SU-DHL-6 (cell line): ENCODE measurements around the gene PPP1R3D.

Experiments used
- H2AFZ ChIP-seq: fragments of 200-600 bp; sonication (generic); 2 replicates; pipeline ENCODE4 v1.6.1; 2014; ENCODE audit warnings: low read depth, mild to moderate bottlenecking, moderate library complexity, mixed read lengths, antibody characterized with exemption, low read length; ENCODE audit not compliant: severe bottlenecking
- H3F3A ChIP-seq: fragments of 200-600 bp; shearing (Covaris generic); 2 replicates; pipeline ENCODE4 v1.6.0; 2016; ENCODE audit warnings: antibody characterized with exemption, mild to moderate bottlenecking; ENCODE audit not compliant: insufficient read depth
- H3K27ac ChIP-seq: fragments of 200-600 bp; sonication (generic); 2 replicates; pipeline ENCODE4 v1.5.1; 2016; ENCODE audit warnings: low read depth, mild to moderate bottlenecking, low read length, moderate library complexity, mixed read lengths
- H3K27me3 ChIP-seq: fragments of 200-600 bp; sonication (generic), shearing (Covaris generic); 2 replicates; pipeline ENCODE4 v1.6.0; 2014; ENCODE audit warnings: mild to moderate bottlenecking, low read length
- H3K36me3 ChIP-seq: fragments of 200-600 bp; sonication (generic); 2 replicates; pipeline ENCODE4 v1.6.1; 2014; ENCODE audit warnings: mild to moderate bottlenecking, low read length, mixed read lengths
- H3K4me2 ChIP-seq: fragments of 300-600, 200-600 bp; shearing (Covaris generic), sonication (generic); 2 replicates; pipeline ENCODE4 v1.6.0; 2014; ENCODE audit warnings: low read length, low read depth, mild to moderate bottlenecking; ENCODE audit not compliant: poor library complexity, severe bottlenecking
- H3K4me3 ChIP-seq: fragments of 200-600 bp; sonication (generic); 2 replicates; pipeline ENCODE4 v1.5.1; 2014; ENCODE audit warnings: antibody characterized with exemption, low read length, mild to moderate bottlenecking, mixed read lengths; ENCODE audit not compliant: insufficient read depth, poor library complexity, severe bottlenecking
- H3K79me2 ChIP-seq: fragments of 200-600 bp; sonication (generic); 2 replicates; pipeline ENCODE4 v1.6.1; 2014; ENCODE audit warnings: mild to moderate bottlenecking, low read length, moderate library complexity; ENCODE audit not compliant: insufficient read depth
- H3K9ac ChIP-seq: fragments of 200-600 bp; sonication (generic); 2 replicates; pipeline ENCODE4 v1.7.0; 2014; ENCODE audit warnings: mild to moderate bottlenecking, low read length
- H3K9me2 ChIP-seq: fragments of 200-600 bp; sonication (generic); replicated peaks from 2 replicates; pipeline ENCODE4 v1.6.1; 2014; ENCODE audit warnings: low read length; ENCODE audit not compliant: insufficient read depth
- H3K9me3 ChIP-seq: fragments of 200-600 bp; sonication (generic); 2 replicates; pipeline ENCODE4 v1.6.1; 2014; ENCODE audit warnings: low read length, mixed read lengths; ENCODE audit not compliant: insufficient read depth
- H4K20me1 ChIP-seq: fragments of 200-600 bp; sonication (generic); 2 replicates; pipeline ENCODE4 v1.6.1; 2014; ENCODE audit warnings: low read depth, mild to moderate bottlenecking, antibody characterized with exemption, low read length, moderate library complexity, mixed read lengths
- EZH2phosphoT487 ChIP-seq: fragments of 200-600 bp; sonication (generic), shearing (Covaris generic); conservative IDR thresholded peaks from 2 replicates; pipeline ENCODE4 v1.6.1; 2018; ENCODE audit warnings: mild to moderate bottlenecking, antibody characterized with exemption, low read length, moderate library complexity, mixed read lengths
- TF ChIP-seq, protein P1 (sequence below): fragments of 200-600 bp; sonication (generic); IDR thresholded peaks from one replicate; pipeline ENCODE4 v1.5.1; 2017; ENCODE audit warnings: antibody characterized with exemption, mild to moderate bottlenecking, low read length, moderate library complexity; ENCODE audit not compliant: insufficient read depth, poor library complexity, severe bottlenecking

PPP1R3D gene

DNA sequence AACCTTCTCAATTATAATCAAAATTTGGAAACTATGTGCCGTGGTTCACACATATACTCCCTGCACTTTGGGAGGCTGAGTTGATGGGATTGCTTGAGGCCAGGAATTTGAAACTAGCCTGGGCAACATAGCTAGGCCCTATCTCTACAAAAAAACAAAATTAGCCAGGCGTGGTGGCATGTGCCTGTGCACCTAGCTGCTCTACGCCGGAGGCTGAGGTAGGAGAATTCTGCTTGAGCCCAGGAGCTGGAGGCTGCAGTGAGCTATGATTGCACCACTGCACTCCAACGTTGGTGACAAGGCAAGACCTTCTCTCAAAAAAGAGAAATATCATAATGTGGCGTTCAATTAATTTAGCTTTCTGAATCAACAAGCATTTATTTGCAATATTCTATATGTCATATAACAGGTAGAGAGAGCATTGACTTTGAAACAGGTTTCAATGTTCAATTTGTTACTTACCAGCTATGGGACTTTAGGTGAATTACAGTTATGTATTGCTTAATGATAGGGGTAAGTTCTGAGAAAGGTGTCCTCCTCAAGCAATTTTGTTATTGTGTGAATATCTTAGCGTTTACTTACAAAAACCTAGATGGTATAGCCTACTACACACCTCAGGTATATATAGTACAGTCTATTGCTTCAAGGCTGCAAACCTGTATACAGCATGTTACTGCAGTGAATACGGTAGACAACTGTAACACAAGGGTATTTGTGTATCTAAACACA is 4.5 kb downstream of the PPP1R3D start:
- Histone ChIP-seq H3K36me3 (no peaks in the 10 kb centered on the region), H3F3A (peaks cover 13% of the 10 kb centered on the region; the same call in 1 of the 2 replicates), H3K27ac (no peak overlapping the region), H2AFZ (no peak overlapping the region), H4K20me1 (no peaks in the 10 kb centered on the region), H3K9ac (no peak overlapping the region), H3K9me3 (no peaks in the 10 kb centered on the region), H3K27me3 (no peaks in the 10 kb centered on the region), H3K4me3 (no peak overlapping the region), H3K4me2 (no peak overlapping the region), H3K79me2 (peaks cover 2% of the 10 kb centered on the region; the same call in 1 of the 2 replicates), H3K9me2 (no peaks in the 10 kb centered on the region)
- TF ChIP-seq, protein P1, sequence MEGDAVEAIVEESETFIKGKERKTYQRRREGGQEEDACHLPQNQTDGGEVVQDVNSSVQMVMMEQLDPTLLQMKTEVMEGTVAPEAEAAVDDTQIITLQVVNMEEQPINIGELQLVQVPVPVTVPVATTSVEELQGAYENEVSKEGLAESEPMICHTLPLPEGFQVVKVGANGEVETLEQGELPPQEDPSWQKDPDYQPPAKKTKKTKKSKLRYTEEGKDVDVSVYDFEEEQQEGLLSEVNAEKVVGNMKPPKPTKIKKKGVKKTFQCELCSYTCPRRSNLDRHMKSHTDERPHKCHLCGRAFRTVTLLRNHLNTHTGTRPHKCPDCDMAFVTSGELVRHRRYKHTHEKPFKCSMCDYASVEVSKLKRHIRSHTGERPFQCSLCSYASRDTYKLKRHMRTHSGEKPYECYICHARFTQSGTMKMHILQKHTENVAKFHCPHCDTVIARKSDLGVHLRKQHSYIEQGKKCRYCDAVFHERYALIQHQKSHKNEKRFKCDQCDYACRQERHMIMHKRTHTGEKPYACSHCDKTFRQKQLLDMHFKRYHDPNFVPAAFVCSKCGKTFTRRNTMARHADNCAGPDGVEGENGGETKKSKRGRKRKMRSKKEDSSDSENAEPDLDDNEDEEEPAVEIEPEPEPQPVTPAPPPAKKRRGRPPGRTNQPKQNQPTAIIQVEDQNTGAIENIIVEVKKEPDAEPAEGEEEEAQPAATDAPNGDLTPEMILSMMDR = no peak
- no peak for TF ChIP-seq EZH2phosphoT487

DNA sequence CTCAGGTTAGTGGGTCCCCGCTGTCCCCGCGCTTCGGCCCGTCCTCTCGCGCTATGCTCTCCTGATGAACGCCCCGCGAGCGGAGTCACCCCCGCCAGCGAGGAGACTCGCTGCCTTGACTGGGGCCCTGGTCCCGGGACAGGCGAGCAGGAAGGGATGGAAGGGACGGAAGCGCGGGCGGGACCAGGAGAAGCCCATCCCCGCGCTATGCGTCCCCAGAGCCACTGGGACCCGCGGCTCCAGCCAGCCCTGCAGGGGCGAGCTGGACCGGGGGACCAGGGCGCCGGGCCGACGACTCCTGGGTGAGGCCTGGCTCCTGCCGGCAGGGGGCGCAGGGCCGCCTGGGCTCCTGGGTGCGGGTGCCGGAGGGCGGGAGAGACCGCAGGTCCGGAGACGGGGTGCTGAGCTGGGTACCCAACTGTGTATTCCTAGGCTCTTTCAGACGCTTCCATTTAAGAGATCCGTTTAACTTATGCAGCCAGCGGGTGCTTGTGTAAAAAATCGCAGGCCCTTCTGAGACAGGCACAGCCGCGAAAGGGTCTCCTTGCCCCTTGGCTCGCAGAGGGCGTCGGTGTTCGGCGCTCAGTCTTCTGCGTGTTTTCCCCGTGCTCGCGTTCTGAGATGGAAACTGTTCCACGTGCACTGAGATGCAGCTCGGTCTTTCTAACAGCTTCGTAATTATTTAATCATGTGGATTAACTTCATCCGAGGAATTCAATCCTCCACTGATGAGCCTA is 6.1 kb downstream of the PPP1R3D start:
- no peak overlapping the region for H3K9ac ChIP-seq
- no peaks in the 10 kb centered on the region for H3K79me2 ChIP-seq
- no peaks in the 10 kb centered on the region for H3K36me3 ChIP-seq
- no peaks in the 10 kb centered on the region for H3K9me2 ChIP-seq
- H2AFZ ChIP-seq = no peak overlapping the region
- no peak overlapping the region for H3K27ac ChIP-seq
- no peak for TF ChIP-seq EZH2phosphoT487
- TF ChIP-seq, protein P1 = no peak
- no peaks in the 10 kb centered on the region for H3K9me3 ChIP-seq
- H3F3A ChIP-seq = peaks cover 13% of the 10 kb centered on the region; the same call in 1 of the 2 replicates
- H3K4me3 ChIP-seq = no peak overlapping the region
- no peak overlapping the region for H3K4me2 ChIP-seq
- no peaks in the 10 kb centered on the region for H3K27me3 ChIP-seq
- H4K20me1 ChIP-seq = no peaks in the 10 kb centered on the region

DNA sequence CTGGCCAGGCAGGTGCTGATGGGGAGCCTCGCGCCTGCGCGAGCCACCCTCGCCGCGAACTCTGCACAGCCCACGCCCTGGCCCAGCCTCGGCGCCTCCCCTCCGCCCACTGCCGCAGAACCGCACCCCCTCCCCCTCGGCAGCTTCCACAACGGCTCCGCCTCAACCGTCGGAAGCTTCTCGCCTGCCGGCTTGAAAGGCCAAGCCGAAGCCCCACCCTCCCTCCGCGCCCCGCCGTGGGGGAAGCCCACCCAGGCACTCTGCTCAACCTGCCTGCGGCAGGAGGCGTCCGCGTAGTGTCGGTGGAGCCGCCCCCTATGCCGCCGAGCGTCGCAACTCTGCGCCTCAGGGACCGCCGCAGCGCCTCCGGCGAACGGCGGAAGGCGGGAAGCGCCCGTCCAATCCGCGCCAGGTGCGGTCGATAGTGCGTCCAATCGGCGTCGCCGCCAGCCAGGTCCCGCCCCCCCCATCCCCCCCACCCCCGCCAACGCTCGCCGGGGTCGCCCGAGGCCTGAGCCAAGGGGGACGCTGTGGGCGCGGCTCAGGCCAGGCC is 6.7 kb downstream of the PPP1R3D start, which contains the start of gene SYCP2:
Gene SYCP2, minus strand, starts transcription at position 342 of the 553 bp plus-strand sequence. CDS start 11,224 bp downstream, outside the sequence.
- H2AFZ ChIP-seq = no peak within 1 kb of the TSS
- H3K36me3 ChIP-seq = no peaks in the 10 kb centered on the region
- H3K9me2 ChIP-seq = no peaks in the 10 kb centered on the region
- no peaks in the 10 kb centered on the region for H4K20me1 ChIP-seq
- H3K27me3 ChIP-seq = no peaks in the 10 kb centered on the region
- H3F3A ChIP-seq = peaks cover 13% of the 10 kb centered on the region; the same call in 1 of the 2 replicates
- no peak within 1 kb of the TSS for H3K9ac ChIP-seq
- no peak within 1 kb of the TSS for H3K4me2 ChIP-seq
- H3K79me2 ChIP-seq = no peaks in the 10 kb centered on the region
- no peak within 1 kb of the TSS for H3K27ac ChIP-seq
- TF ChIP-seq, protein P1 = no peak
- TF ChIP-seq EZH2phosphoT487 = no peak
- H3K4me3 ChIP-seq = no peak within 1 kb of the TSS
- no peaks in the 10 kb centered on the region for H3K9me3 ChIP-seq
